Trophoblast cell (in vitro differentiated cells and primary cell): ENCODE data around the gene LUZP1.

ENCODE experiments used
- DNase-seq, 2 donors: peaks; one replicate each; pipeline ENCODE4 v3.0.0-alpha.2; 2016
- H2AFZ ChIP-seq: 2 replicates; pipeline ENCODE4 v1.6.1; 2013; ENCODE audit warnings: low read length, moderate library complexity, mild to moderate bottlenecking; ENCODE audit not compliant: insufficient read depth, poor library complexity
- H2AK5ac ChIP-seq: 2 replicates; pipeline ENCODE4 v1.6.1; 2013; ENCODE audit warnings: mild to moderate bottlenecking, low read length
- H2BK120ac ChIP-seq: 2 replicates; pipeline ENCODE4 v1.6.1; 2013; ENCODE audit warnings: low read length, mild to moderate bottlenecking, moderate library complexity; ENCODE audit not compliant: insufficient read depth, poor library complexity
- H2BK12ac ChIP-seq: 2 replicates; pipeline ENCODE4 v1.6.1; 2013; ENCODE audit warnings: mild to moderate bottlenecking, low read length, moderate library complexity
- H2BK5ac ChIP-seq: 2 replicates; pipeline ENCODE4 v1.6.1; 2013; ENCODE audit warnings: low read length, low read depth, moderate library complexity, mild to moderate bottlenecking; ENCODE audit not compliant: poor library complexity
- H3K14ac ChIP-seq: 2 replicates; pipeline ENCODE4 v1.6.1; 2013; ENCODE audit warnings: mild to moderate bottlenecking, low read length
- H3K18ac ChIP-seq: 2 replicates; pipeline ENCODE4 v1.6.1; 2013; ENCODE audit warnings: mild to moderate bottlenecking, low read length
- H3K23ac ChIP-seq: 2 replicates; pipeline ENCODE4 v1.6.1; 2013; ENCODE audit warnings: low read length
- H3K27ac ChIP-seq: 2 replicates; pipeline ENCODE4 v1.5.1; 2013; ENCODE audit warnings: low read depth, mild to moderate bottlenecking, inconsistent platforms, low read length, moderate library complexity
- H3K27me3 ChIP-seq: 2 replicates; pipeline ENCODE4 v1.6.1; 2013; ENCODE audit warnings: inconsistent platforms, mild to moderate bottlenecking, low read length, moderate library complexity; ENCODE audit not compliant: insufficient read depth
- H3K36me3 ChIP-seq, 2 experiments: 1 replicate in 1 of 2; 2 replicates in 1 of 2; pipeline ENCODE4 v1.6.1; 2013; ENCODE audit warnings: low read length in 2 of 2, mild to moderate bottlenecking in 2 of 2, moderate library complexity in 1 of 2; ENCODE audit not compliant: insufficient read depth in 2 of 2, control insufficient read depth in 1 of 2
- H3K4ac ChIP-seq: 2 replicates; pipeline ENCODE4 v1.6.1; 2013; ENCODE audit warnings: low read depth, mild to moderate bottlenecking, low read length, moderate library complexity
- H3K4me1 ChIP-seq, 2 experiments: 1 replicate in 1 of 2; 2 replicates in 1 of 2; pipeline ENCODE4 v1.6.1; 2013; ENCODE audit warnings: low read length in 2 of 2, mild to moderate bottlenecking in 2 of 2, moderate library complexity in 1 of 2; ENCODE audit not compliant: insufficient read depth in 2 of 2, control insufficient read depth in 1 of 2
- H3K4me2 ChIP-seq: 2 replicates; pipeline ENCODE4 v1.6.1; 2013; ENCODE audit warnings: inconsistent platforms, mild to moderate bottlenecking, low read length, moderate library complexity
- H3K4me3 ChIP-seq: 2 replicates; pipeline ENCODE4 v1.5.1; 2013; ENCODE audit warnings: mild to moderate bottlenecking, low read depth, low read length, inconsistent platforms
- H3K79me1 ChIP-seq: one replicate; pipeline ENCODE4 v1.6.1; 2013; ENCODE audit warnings: low read length
- H3K79me2 ChIP-seq: 2 replicates; pipeline ENCODE4 v1.6.1; 2013; ENCODE audit warnings: low read length, mild to moderate bottlenecking; ENCODE audit not compliant: control insufficient read depth, insufficient read depth, poor library complexity
- H3K9ac ChIP-seq: 2 replicates; pipeline ENCODE4 v1.6.1; 2013; ENCODE audit warnings: mild to moderate bottlenecking, low read length
- H3K9me3 ChIP-seq: 2 replicates; pipeline ENCODE4 v1.6.1; 2013; ENCODE audit warnings: low read depth, mild to moderate bottlenecking, control low read depth, inconsistent platforms, low read length; ENCODE audit not compliant: insufficient read depth
- H4K12ac ChIP-seq: 2 replicates; pipeline ENCODE4 v1.6.1; 2013; ENCODE audit warnings: low read depth, mild to moderate bottlenecking, low read length, moderate library complexity
- H4K8ac ChIP-seq: 2 replicates; pipeline ENCODE4 v1.6.1; 2013; ENCODE audit warnings: low read depth, mild to moderate bottlenecking, low read length, moderate library complexity
- H4K91ac ChIP-seq: one replicate; pipeline ENCODE4 v1.6.1; 2013; ENCODE audit warnings: low read depth, mild to moderate bottlenecking, low read length, moderate library complexity
- WGBS: extraction: QIAGEN DNeasy Blood & Tissue Kit; methylation state at CpG from one replicate; pipeline ENCODE4 v1.1.7; 2013; ENCODE audit warnings: missing lambda C conversion rate; ENCODE audit not compliant: insufficient read length, insufficient coverage; ENCODE audit errors: extremely low coverage; 5-methylcytosine and 5-hydroxymethylcytosine counted together

The LUZP1 gene

DNA sequence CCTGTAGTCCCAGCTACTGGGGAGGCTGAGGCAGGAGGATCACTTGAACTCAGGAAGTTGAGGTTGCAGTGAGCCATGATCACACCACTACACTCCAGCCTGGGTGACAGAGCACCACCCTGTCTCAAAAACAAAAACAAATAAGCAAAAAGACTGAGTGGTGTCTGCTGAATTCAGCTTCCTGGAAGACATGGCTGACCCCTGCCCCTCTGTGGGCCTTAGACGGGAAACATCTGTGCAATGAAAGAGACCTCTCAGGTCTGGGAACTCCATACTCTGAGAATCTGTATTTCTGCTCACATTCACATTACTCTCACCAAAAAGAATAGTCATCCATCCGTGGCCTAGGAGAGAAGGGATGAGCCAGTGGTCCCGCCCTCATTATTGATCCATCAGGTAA lies 46.6 kb upstream of the LUZP1 start:
- Histone ChIP-seq H3K79me1 (peaks cover 2% of the 10 kb centered on the region), H3K9me3 (peaks cover 3% of the 10 kb centered on the region), H4K91ac (no peak overlapping the region), H3K4me1 (no peaks in the 10 kb centered on the region), H3K9ac (no peak overlapping the region), H3K27ac (no peak overlapping the region), H3K27me3 (peaks cover 12% of the 10 kb centered on the region), H4K8ac (no peak overlapping the region), H3K36me3 (no peaks in the 10 kb centered on the region), H2BK12ac (no peak overlapping the region), H3K4me3 (no peak overlapping the region), H3K23ac (no peak overlapping the region), H3K4ac (no peak overlapping the region), H2AK5ac (no peak overlapping the region), H3K4me2 (no peak overlapping the region), H3K79me2 (no peaks in the 10 kb centered on the region), H3K14ac (no peak overlapping the region), H3K18ac (no peak overlapping the region), H2BK5ac (no peak overlapping the region), H2BK120ac (no peak overlapping the region), H2AFZ (no peak overlapping the region), H4K12ac (no peak overlapping the region)
- no peak for DNase-seq
- WGBS: no CpG with 5 or more reads among the region's 3 CpGs

DNA sequence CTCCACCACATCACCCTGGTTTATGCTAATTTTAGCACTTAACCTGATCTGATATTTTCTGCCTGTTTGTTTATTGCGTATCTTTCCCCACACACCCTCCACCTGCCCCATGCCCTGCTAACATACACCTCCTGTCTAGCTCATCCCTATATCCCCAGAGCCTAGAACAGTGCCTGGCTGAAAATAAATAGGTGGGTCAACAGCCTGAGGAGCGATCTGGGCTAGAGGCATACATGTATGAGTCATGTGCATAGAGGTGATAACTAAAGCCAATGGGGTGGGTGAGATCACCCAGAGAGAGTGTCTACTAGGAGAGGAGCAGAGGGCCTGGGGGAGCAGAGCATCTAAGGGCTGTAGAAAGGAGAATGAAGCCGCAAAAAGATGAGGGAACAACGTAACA lies 46.0 kb upstream of the LUZP1 start:
- H4K8ac ChIP-seq: no peak overlapping the region
- H3K27me3 ChIP-seq: peaks cover 12% of the 10 kb centered on the region
- H4K91ac ChIP-seq: no peak overlapping the region
- H4K12ac ChIP-seq: no peak overlapping the region
- H3K36me3 ChIP-seq: no peaks in the 10 kb centered on the region
- no peak overlapping the region for H3K23ac ChIP-seq
- WGBS: no CpG with 5 or more reads among the region's 4 CpGs
- H3K79me2 ChIP-seq: no peaks in the 10 kb centered on the region
- H3K4me1 ChIP-seq: no peaks in the 10 kb centered on the region
- H2BK5ac ChIP-seq: no peak overlapping the region
- H3K14ac ChIP-seq: no peak overlapping the region
- H2AFZ ChIP-seq: no peak overlapping the region
- H3K4me3 ChIP-seq: no peak overlapping the region
- H3K9me3 ChIP-seq: peaks cover 2% of the 10 kb centered on the region
- H3K4ac ChIP-seq: no peak overlapping the region
- H3K79me1 ChIP-seq: peaks cover 2% of the 10 kb centered on the region
- DNase-seq: no peak
- no peak overlapping the region for H3K4me2 ChIP-seq
- no peak overlapping the region for H2BK12ac ChIP-seq
- no peak overlapping the region for H2BK120ac ChIP-seq
- no peak overlapping the region for H3K9ac ChIP-seq
- H3K18ac ChIP-seq: no peak overlapping the region
- H2AK5ac ChIP-seq: no peak overlapping the region
- H3K27ac ChIP-seq: no peak overlapping the region

DNA sequence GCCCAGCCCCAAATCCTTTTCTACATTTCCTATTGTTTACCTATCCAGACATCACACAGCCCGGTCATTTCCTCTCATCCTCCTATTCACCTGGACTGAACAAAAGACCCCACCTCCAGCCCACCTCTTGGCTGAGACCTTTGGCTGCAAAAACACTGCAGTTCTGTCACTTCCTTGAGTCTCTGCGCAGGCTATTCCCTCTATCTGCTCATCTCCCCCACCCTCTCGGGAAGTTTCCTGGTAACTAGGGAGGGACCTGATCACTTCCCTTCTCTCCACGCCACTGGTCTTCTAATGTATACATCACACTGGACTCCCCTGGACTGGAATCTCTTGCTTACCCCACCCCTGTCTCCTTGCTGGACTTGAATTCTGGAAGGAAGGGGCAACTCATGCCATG lies 43.3 kb upstream of the LUZP1 start:
- Histone ChIP-seq H3K9me3 (no peaks in the 10 kb centered on the region), H3K79me2 (no peaks in the 10 kb centered on the region), H3K4me3 (no peak overlapping the region), H4K91ac (no peak overlapping the region), H2BK5ac (no peak overlapping the region), H3K27me3 (peaks cover 6% of the 10 kb centered on the region), H4K12ac (no peak overlapping the region), H3K14ac (no peak overlapping the region), H3K18ac (no peak overlapping the region), H4K8ac (no peak overlapping the region), H3K4me2 (no peak overlapping the region), H3K79me1 (peaks cover 2% of the 10 kb centered on the region), H2AK5ac (no peak overlapping the region), H3K23ac (no peak overlapping the region), H3K27ac (no peak overlapping the region), H3K4me1 (peaks cover 0 to 1% of the 10 kb centered on the region in 2 experiments), H2BK120ac (no peak overlapping the region), H3K4ac (no peak overlapping the region), H2AFZ (no peak overlapping the region), H3K9ac (no peak overlapping the region), H2BK12ac (no peak overlapping the region), H3K36me3 (no peaks in the 10 kb centered on the region)
- no peak for DNase-seq
- no CpG with 5 or more reads among the region's 4 CpGs for WGBS

DNA sequence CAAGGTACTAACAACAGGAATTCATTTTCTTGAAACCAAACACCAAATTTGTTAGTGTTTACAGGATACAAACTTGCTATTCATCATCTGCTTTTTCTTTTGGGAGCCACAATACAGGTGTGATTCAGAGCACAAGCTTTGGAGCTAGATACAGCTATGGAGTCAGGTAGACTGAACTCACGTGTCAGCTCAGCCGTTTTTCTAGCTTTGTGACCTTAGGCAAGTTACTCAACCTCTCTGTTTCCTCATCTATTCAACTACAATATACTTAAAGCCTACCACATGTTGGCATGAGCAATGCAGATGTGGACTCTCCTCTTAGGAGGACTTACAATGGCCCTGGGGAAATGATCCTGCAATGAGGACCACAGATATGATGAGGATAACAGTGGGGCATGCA lies 42.3 kb upstream of the LUZP1 start:
- no peak overlapping the region for H2BK5ac ChIP-seq
- no peak overlapping the region for H2BK120ac ChIP-seq
- H3K27ac ChIP-seq: no peak overlapping the region
- H3K18ac ChIP-seq: no peak overlapping the region
- H3K23ac ChIP-seq: no peak overlapping the region
- H3K79me1 ChIP-seq: peaks cover 2% of the 10 kb centered on the region
- H2AK5ac ChIP-seq: no peak overlapping the region
- H3K9ac ChIP-seq: no peak overlapping the region
- H3K4me1 ChIP-seq: peaks cover 1 to 4% of the 10 kb centered on the region in 2 experiments
- no peak overlapping the region for H4K8ac ChIP-seq
- no peak overlapping the region for H2BK12ac ChIP-seq
- DNase-seq: no peak
- no peaks in the 10 kb centered on the region for H3K9me3 ChIP-seq
- no peak overlapping the region for H4K12ac ChIP-seq
- no CpG with 5 or more reads among the region's 2 CpGs for WGBS
- no peak overlapping the region for H3K14ac ChIP-seq
- H3K36me3 ChIP-seq: no peaks in the 10 kb centered on the region
- no peaks in the 10 kb centered on the region for H3K27me3 ChIP-seq
- H2AFZ ChIP-seq: no peak overlapping the region
- H4K91ac ChIP-seq: no peak overlapping the region
- no peaks in the 10 kb centered on the region for H3K79me2 ChIP-seq
- no peak overlapping the region for H3K4ac ChIP-seq
- no peak overlapping the region for H3K4me2 ChIP-seq
- no peak overlapping the region for H3K4me3 ChIP-seq
